H9 (cell line): Measurements from ENCODE around the gene NEGR1. TPM values are rescaled to one million over a fixed set of nuclear protein-coding genes. Genes with fewer than 3 reads are reported as not detected.

Experiments used
- DNase-seq: peaks from one replicate; pipeline ENCODE4 v3.0.0-alpha.2; 2017
- H2AFZ ChIP-seq: one replicate; pipeline ENCODE4 v1.6.1; 2013; ENCODE audit warnings: mild to moderate bottlenecking, low read length, control low read depth, moderate library complexity
- H2AK5ac ChIP-seq: 2 replicates; pipeline ENCODE4 v1.6.1; 2013; ENCODE audit warnings: low read length, control low read depth, mixed read lengths; ENCODE audit not compliant: insufficient read length
- H2BK120ac ChIP-seq: one replicate; pipeline ENCODE4 v1.6.1; 2013; ENCODE audit warnings: low read depth, mild to moderate bottlenecking, low read length, control low read depth, inconsistent platforms; ENCODE audit not compliant: poor library complexity, severe bottlenecking
- H2BK12ac ChIP-seq: 2 replicates; pipeline ENCODE4 v1.6.1; 2013; ENCODE audit warnings: low read length, control low read depth, mixed read lengths, low read depth; ENCODE audit not compliant: insufficient read length
- H2BK15ac ChIP-seq: 2 replicates; pipeline ENCODE4 v1.6.1; 2013; ENCODE audit warnings: low read depth, low read length, control low read depth
- H2BK20ac ChIP-seq: one replicate; pipeline ENCODE4 v1.6.1; 2013; ENCODE audit warnings: low read depth, mild to moderate bottlenecking, low read length, control low read depth, inconsistent platforms; ENCODE audit not compliant: poor library complexity, severe bottlenecking
- H2BK5ac ChIP-seq: 2 replicates; pipeline ENCODE4 v1.6.1; 2013; ENCODE audit warnings: low read length, control low read depth, mixed read lengths; ENCODE audit not compliant: insufficient read length
- H3K14ac ChIP-seq: 2 replicates; pipeline ENCODE4 v1.6.1; 2013; ENCODE audit warnings: low read length, control low read depth; ENCODE audit not compliant: insufficient read depth
- H3K18ac ChIP-seq: 2 replicates; pipeline ENCODE4 v1.6.1; 2013; ENCODE audit warnings: low read depth, mild to moderate bottlenecking, mixed read lengths, low read length, control low read depth; ENCODE audit not compliant: insufficient read length
- H3K23ac ChIP-seq: 2 replicates; pipeline ENCODE4 v1.6.1; 2013; ENCODE audit warnings: low read length, control low read depth, mixed read lengths, low read depth; ENCODE audit not compliant: insufficient read length
- H3K23me2 ChIP-seq: 2 replicates; pipeline ENCODE4 v1.6.1; 2013; ENCODE audit warnings: low read depth, mild to moderate bottlenecking, mixed read lengths, low read length, control low read depth; ENCODE audit not compliant: insufficient read length, poor library complexity, severe bottlenecking
- H3K27ac ChIP-seq: 2 replicates; pipeline ENCODE4 v1.5.1; 2013; ENCODE audit warnings: low read length, control low read depth, mixed read lengths, low read depth; ENCODE audit not compliant: insufficient read length
- H3K27me3 ChIP-seq: 2 replicates; pipeline ENCODE4 v1.6.1; 2013; ENCODE audit warnings: low read length, control low read depth, inconsistent platforms; ENCODE audit not compliant: insufficient read depth
- H3K4ac ChIP-seq: 2 replicates; pipeline ENCODE4 v1.6.1; 2013; ENCODE audit warnings: low read depth, mild to moderate bottlenecking, control low read depth, inconsistent platforms, low read length, moderate library complexity
- H3K4me1 ChIP-seq: 2 replicates; pipeline ENCODE4 v1.6.1; 2013; ENCODE audit warnings: low read length, control low read depth, inconsistent platforms; ENCODE audit not compliant: insufficient read depth
- H3K4me2 ChIP-seq: 2 replicates; pipeline ENCODE4 v1.6.1; 2013; ENCODE audit warnings: low read length, control low read depth, mixed read lengths; ENCODE audit not compliant: insufficient read length, insufficient read depth
- H3K56ac ChIP-seq: 2 replicates; pipeline ENCODE4 v1.6.1; 2013; ENCODE audit warnings: low read depth, mild to moderate bottlenecking, mixed read lengths, low read length, control low read depth; ENCODE audit not compliant: insufficient read length
- H3K79me1 ChIP-seq: 2 replicates; pipeline ENCODE4 v1.6.1; 2013; ENCODE audit warnings: low read depth, mild to moderate bottlenecking, moderate library complexity, low read length, control low read depth, inconsistent platforms; ENCODE audit not compliant: insufficient read depth, poor library complexity, severe bottlenecking
- H3K79me2 ChIP-seq: 2 replicates; pipeline ENCODE4 v1.6.1; 2013; ENCODE audit warnings: low read length, control low read depth, inconsistent platforms; ENCODE audit not compliant: insufficient read depth
- H3K9ac ChIP-seq: 2 replicates; pipeline ENCODE4 v1.6.1; 2013; ENCODE audit warnings: low read length, control low read depth, mixed read lengths; ENCODE audit not compliant: insufficient read length; ENCODE audit errors: extremely low read depth
- H3K9me3 ChIP-seq: one replicate; pipeline ENCODE4 v1.6.1; 2013; ENCODE audit warnings: low read depth, low read length, inconsistent platforms; ENCODE audit not compliant: control insufficient read depth
- H3T11ph ChIP-seq: one replicate; pipeline ENCODE4 v1.6.1; 2013; ENCODE audit warnings: mild to moderate bottlenecking, low read length, control low read depth, inconsistent platforms
- H4K20me1 ChIP-seq: one replicate; pipeline ENCODE4 v1.6.1; 2013; ENCODE audit not compliant: control insufficient read depth, insufficient read length, insufficient read depth
- H4K5ac ChIP-seq: 2 replicates; pipeline ENCODE4 v1.6.1; 2013; ENCODE audit warnings: low read depth, mild to moderate bottlenecking, mixed read lengths, low read length, control low read depth; ENCODE audit not compliant: insufficient read length
- H4K8ac ChIP-seq: replicated peaks from 2 replicates; pipeline ENCODE4 v1.6.1; 2013; ENCODE audit warnings: low read length, control low read depth, mixed read lengths, low read depth; ENCODE audit not compliant: insufficient read length
- H4K91ac ChIP-seq: 2 replicates; pipeline ENCODE4 v1.6.1; 2013; ENCODE audit warnings: low read depth, mild to moderate bottlenecking, moderate library complexity, mixed read lengths, low read length, control low read depth; ENCODE audit not compliant: insufficient read length
- H3K27ac Mint-ChIP-seq, 3 experiments: 2 replicates in 2 of 3; 3 replicates in 1 of 3; pipeline ENCODE4 v1.8.0; 2020 to 2021; ENCODE audit warnings: mixed read lengths in 3 of 3, mild to moderate bottlenecking in 1 of 3, moderate library complexity in 1 of 3
- H3K27me3 Mint-ChIP-seq: 2 replicates; pipeline ENCODE4 v1.8.0; 2021; ENCODE audit warnings: low read depth, mild to moderate bottlenecking, moderate library complexity, mixed read lengths
- H3K36me3 Mint-ChIP-seq, 3 experiments: 2 replicates in 2 of 3; 3 replicates in 1 of 3; pipeline ENCODE4 v1.8.0; 2020 to 2021; ENCODE audit warnings: low read depth in 3 of 3, mixed read lengths in 3 of 3; ENCODE audit not compliant: insufficient read depth in 1 of 3
- H3K4me1 Mint-ChIP-seq, 2 experiments: 2 replicates each; pipeline ENCODE4 v1.8.0; 2020; ENCODE audit warnings: mixed read lengths in 2 of 2
- H3K4me3 Mint-ChIP-seq, 2 experiments: 2 replicates in 1 of 2; 3 replicates in 1 of 2; pipeline ENCODE4 v1.8.0; 2020 to 2021; ENCODE audit warnings: mild to moderate bottlenecking in 2 of 2, mixed read lengths in 2 of 2, moderate library complexity in 1 of 2
- H3K9me3 Mint-ChIP-seq, 2 experiments: 2 replicates in 1 of 2; 3 replicates in 1 of 2; pipeline ENCODE4 v1.8.0; 2020; ENCODE audit warnings: mild to moderate bottlenecking in 2 of 2, mixed read lengths in 2 of 2, moderate library complexity in 1 of 2
- CTCF ChIP-seq: fragments of 200-600 bp; sonication (generic); conservative IDR thresholded peaks from 3 replicates; pipeline ENCODE4 v1.8.0; 2021; ENCODE audit warnings: antibody characterized with exemption, mild to moderate bottlenecking
- WGBS: extraction: QIAGEN DNeasy Blood & Tissue Kit; methylation state at CpG from one replicate; pipeline ENCODE4 v1.1.7; 2013; ENCODE audit warnings: missing lambda C conversion rate, low lambda C conversion rate, mixed read lengths; ENCODE audit not compliant: insufficient read length; ENCODE audit errors: extremely low coverage; 5-methylcytosine and 5-hydroxymethylcytosine counted together
- total RNA-seq: library from RNA; stranded (reverse); gene quantifications from 2 replicates; pipeline ENCODE4 v1.2.1, GENCODE V29; 2021

The NEGR1 gene
- total RNA-seq, 1 experiment from 2014 or later = 0.13 TPM

GRCh38 chr1:71689635-71690034 lies 592.7 kb downstream of the NEGR1 start:
- Mint-ChIP-seq H3K36me3 (no peaks in the 10 kb centered on the region), H3K27me3 (no peaks in the 10 kb centered on the region; the same call in 1 of the 2 replicates), H3K27ac (no peak overlapping the region), H3K4me1 (no peaks in the 10 kb centered on the region), H3K9me3 (no peaks in the 10 kb centered on the region), H3K4me3 (no peak overlapping the region)
- Histone ChIP-seq H3K9ac (no peak overlapping the region), H2BK12ac (no peak overlapping the region), H3K4me1 (no peaks in the 10 kb centered on the region), H4K20me1 (no peaks in the 10 kb centered on the region), H3K56ac (no peak overlapping the region), H3K27me3 (no peaks in the 10 kb centered on the region), H3K79me2 (no peaks in the 10 kb centered on the region), H3T11ph (no peak overlapping the region), H2BK20ac (no peak overlapping the region), H4K8ac (no peak overlapping the region), H3K23me2 (no peaks in the 10 kb centered on the region), H4K5ac (no peak overlapping the region), H4K91ac (no peak overlapping the region), H3K14ac (no peak overlapping the region), H3K4ac (no peak overlapping the region), H3K27ac (no peak overlapping the region), H3K4me2 (no peak overlapping the region), H2BK120ac (no peak overlapping the region), H2AFZ (no peak overlapping the region), H2BK5ac (no peak overlapping the region), H2AK5ac (no peak overlapping the region), H3K9me3 (no peaks in the 10 kb centered on the region), H3K79me1 (no peaks in the 10 kb centered on the region), H3K23ac (no peak overlapping the region), H2BK15ac (no peak overlapping the region), H3K18ac (no peak overlapping the region)
- no peak for TF ChIP-seq CTCF
- no peak for DNase-seq
- no CpG with 5 or more reads among the region's 2 CpGs for WGBS
